ENCODE data around the gene BAD. TPM values are rescaled to one million over a fixed set of nuclear protein-coding genes. Genes with fewer than 3 reads are reported as not detected.

Gene BAD
- total and polyA plus RNA-seq, 2 of the 13 experiments (the other 11 are each of a cell fraction or from before 2014, with no cell fraction given), result 17.9 to 28.5 TPM

- TF ChIP-seq ZNF547 (CRISPR knock-in tag; IDR thresholded peaks at IDR 0.05) (peak; percentile 72), ATF4 (CRISPR knock-in tag; IDR thresholded peaks at IDR 0.05) (peak in 1 of 2 experiments; percentile 51; a peak in 2 of 4 replicates), SOX5 (CRISPR knock-in tag; IDR thresholded peaks at IDR 0.05; ENCODE audit: borderline replicate concordance) (no peak), KAT7 (CRISPR knock-in tag; IDR thresholded peaks at IDR 0.05; ENCODE audit: borderline replicate concordance) (peak; percentile 57; the same call in 1 of the 2 replicates), NFAT5 (CRISPR knock-in tag; IDR thresholded peaks at IDR 0.05) (peak; percentile 49; the same call in 1 of the 2 replicates), KDM1A (CRISPR knock-in tag; IDR thresholded peaks at IDR 0.05) (no peak), TARDBP (CRISPR knock-in tag; IDR thresholded peaks at IDR 0.05) (peak; percentile 36; the same call in 1 of the 2 replicates), HES4 (CRISPR knock-in tag; IDR thresholded peaks at IDR 0.05; ENCODE audit: borderline replicate concordance) (no peak), SIN3A (IDR thresholded peaks at IDR 0.05; ENCODE audit: borderline replicate concordance, low read depth, low read length) (peak; percentile 89; the same call in 1 of the 2 replicates), ATRX (CRISPR knock-in tag; IDR thresholded peaks at IDR 0.05; ENCODE audit: borderline replicate concordance) (no peak), ZNF747 (CRISPR knock-in tag; IDR thresholded peaks at IDR 0.05; ENCODE audit: borderline replicate concordance) (0 out of 2 replicates have a peak, but pooled peaks have one; percentile 15), ZSCAN21 (CRISPR knock-in tag; IDR thresholded peaks at IDR 0.05; ENCODE audit: borderline replicate concordance) (peak; percentile 46; the same call in 1 of the 2 replicates), ZNF34 (CRISPR knock-in tag; IDR thresholded peaks at IDR 0.05; ENCODE audit: borderline replicate concordance) (peak; percentile 88; the same call in 1 of the 2 replicates), HIC2 (CRISPR knock-in tag; IDR thresholded peaks at IDR 0.05; ENCODE audit: low read depth) (peak; percentile 85), MTF1 (CRISPR knock-in tag; IDR thresholded peaks at IDR 0.05) (peak; percentile 70; the same call in 1 of the 2 replicates), ARNT2 (CRISPR knock-in tag; IDR thresholded peaks at IDR 0.05; ENCODE audit: low read depth) (peak; percentile 87), ATF7 (IDR thresholded peaks at IDR 0.05) (peak; percentile 46; the same call in 1 of the 2 replicates), ATF7 (CRISPR knock-in tag; IDR thresholded peaks at IDR 0.05) (peak; percentile 55; the same call in 1 of the 2 replicates), SRY (CRISPR knock-in tag; IDR thresholded peaks at IDR 0.05) (peak; percentile 73; the same call in 1 of the 2 replicates)
These were observed 33.7 kb upstream of the BAD start, which contains the start of gene PRDX5 (continued) for GRCh38 chr11:64317961-64318765.
